ENCODE data around the gene GLYAT. TPM values are rescaled to one million over a fixed set of nuclear protein-coding genes. Genes with fewer than 3 reads are reported as not detected.

The GLYAT gene
- total RNA-seq, 2 experiments from 2014 or later: not detected

GRCh38 chr11:58762284-58763119 lies 30.8 kb upstream of the GLYAT start:
- Mint-ChIP-seq H3K27ac (no peak overlapping the region), H3K4me3 (no peak overlapping the region), H3K9me3 (no peaks in the 10 kb centered on the region), H3K36me3 (ENCODE audit: low read depth) (no peaks in the 10 kb centered on the region), H3K4me1 (ENCODE audit: low read depth) (no peaks in the 10 kb centered on the region), H3K27me3 (peaks cover 11% of the 10 kb centered on the region)
- Histone ChIP-seq H3K4me3 (ENCODE audit: low read length) (no peak overlapping the region), H3K36me3 (ENCODE audit: insufficient read depth, low read length) (no peaks in the 10 kb centered on the region), H3K27ac (ENCODE audit: low read depth in 1 of 2, low read length in 2 of 2) (no peak overlapping the region), H3K9me3 (ENCODE audit: control insufficient read depth in 1 of 2, insufficient read depth in 1 of 2, low read length in 2 of 2) (peaks cover 0 to 5% of the 10 kb centered on the region in 2 experiments), H3K27me3 (ENCODE audit: control insufficient read depth in 1 of 2, insufficient read depth in 2 of 2, low read length in 2 of 2) (no peaks in the 10 kb centered on the region), H3K4me1 (ENCODE audit: insufficient read depth, low read length) (no peaks in the 10 kb centered on the region)
- POLR2A ChIA-PET: no interaction called here
- ATAC-seq (ENCODE audit: poor library complexity): no peak
- intact Hi-C loops (cut with DNase I, micrococcal nuclease): no loop called here
- CTCF ChIA-PET: no interaction called here
- no peak for TF ChIP-seq CTCF (IDR thresholded peaks at IDR 0.05)
- DNase-seq: no peak

GRCh38 chr11:58757439-58757838 lies 25.7 kb upstream of the GLYAT start:
- no peaks in the 10 kb centered on the region for H3K4me1 Mint-ChIP-seq (ENCODE audit: low read depth)
- POLR2A ChIA-PET: no interaction called here
- TF ChIP-seq CTCF (IDR thresholded peaks at IDR 0.05): no peak
- H3K27ac ChIP-seq (ENCODE audit: low read depth in 1 of 2, low read length in 2 of 2): no peak overlapping the region
- CTCF ChIA-PET: no interaction called here
- no peaks in the 10 kb centered on the region for H3K9me3 ChIP-seq (ENCODE audit: control insufficient read depth in 1 of 2, insufficient read depth in 1 of 2, low read length in 2 of 2)
- H3K27me3 ChIP-seq (ENCODE audit: control insufficient read depth in 1 of 2, insufficient read depth in 2 of 2, low read length in 2 of 2): no peaks in the 10 kb centered on the region
- no peaks in the 10 kb centered on the region for H3K4me1 ChIP-seq (ENCODE audit: insufficient read depth, low read length)
- no peaks in the 10 kb centered on the region for H3K36me3 ChIP-seq (ENCODE audit: insufficient read depth, low read length)
- no peaks in the 10 kb centered on the region for H3K9me3 Mint-ChIP-seq
- no peak for DNase-seq
- no peaks in the 10 kb centered on the region for H3K36me3 Mint-ChIP-seq (ENCODE audit: low read depth)
- no peak overlapping the region for H3K27ac Mint-ChIP-seq
- no peak for ATAC-seq (ENCODE audit: poor library complexity)
- H3K4me3 Mint-ChIP-seq: no peak overlapping the region
- peaks cover 2% of the 10 kb centered on the region for H3K27me3 Mint-ChIP-seq
- H3K4me3 ChIP-seq (ENCODE audit: low read length): no peak overlapping the region
- intact Hi-C loops (cut with DNase I, micrococcal nuclease): no loop called here

- Histone ChIP-seq H3K9me3 (ENCODE audit: control insufficient read depth in 1 of 2, insufficient read depth in 1 of 2, low read length in 2 of 2) (peaks cover 0 to 11% of the 10 kb centered on the region in 2 experiments), H3K36me3 (ENCODE audit: insufficient read depth, low read length) (no peaks in the 10 kb centered on the region), H3K4me1 (ENCODE audit: insufficient read depth, low read length) (no peaks in the 10 kb centered on the region), H3K27ac (ENCODE audit: low read depth in 1 of 2, low read length in 2 of 2) (no peak overlapping the region), H3K4me3 (ENCODE audit: low read length) (no peak overlapping the region), H3K27me3 (ENCODE audit: control insufficient read depth in 1 of 2, insufficient read depth in 2 of 2, low read length in 2 of 2) (peaks cover 0 to 5% of the 10 kb centered on the region in 2 experiments)
- ChIA-PET CTCF (no interaction called here), POLR2A (no interaction called here)
- H3K36me3 Mint-ChIP-seq (ENCODE audit: low read depth): peaks cover 17% of the 10 kb centered on the region
- intact Hi-C loops (cut with DNase I, micrococcal nuclease): no loop called here
- H3K27ac Mint-ChIP-seq: no peak overlapping the region
- peaks cover 18% of the 10 kb centered on the region for H3K27me3 Mint-ChIP-seq
- no peak for DNase-seq
- no peak for TF ChIP-seq CTCF (IDR thresholded peaks at IDR 0.05)
- H3K4me3 Mint-ChIP-seq: no peak overlapping the region
- no peaks in the 10 kb centered on the region for H3K4me1 Mint-ChIP-seq (ENCODE audit: low read depth)
- ATAC-seq (ENCODE audit: poor library complexity): no peak
- H3K9me3 Mint-ChIP-seq: peaks cover 10% of the 10 kb centered on the region
Observed at GRCh38 chr11:58745705-58746364, 14.1 kb upstream of the GLYAT start.
